HEK293T (cell line): ENCODE results near the gene UBE2L3.

ENCODE experiments used
- BHLHE40 ChIP-seq: fragments of 450-650 bp; IDR thresholded peaks from 2 replicates; pipeline ENCODE4 v1.6.1; 2016; ENCODE audit warnings: mild to moderate bottlenecking, moderate library complexity, borderline replicate concordance
- CTBP1 ChIP-seq: fragments of 450-650 bp; IDR thresholded peaks from 2 replicates; pipeline ENCODE4 v1.6.1; 2016; ENCODE audit warnings: borderline replicate concordance
- ELF4 ChIP-seq: fragments of 450-650 bp; IDR thresholded peaks from 2 replicates; pipeline ENCODE4 v1.6.1; 2017; ENCODE audit warnings: antibody characterized with exemption
- FOXM1 ChIP-seq: fragments of 450-650 bp; IDR thresholded peaks from 2 replicates; pipeline ENCODE4 v1.6.1; 2017; ENCODE audit warnings: mild to moderate bottlenecking, borderline replicate concordance
- HDGF ChIP-seq: fragments of 450-650 bp; IDR thresholded peaks from 2 replicates; pipeline ENCODE4 v1.6.1; 2017; ENCODE audit warnings: antibody characterized with exemption, borderline replicate concordance
- L3MBTL2 ChIP-seq: fragments of 450-650 bp; conservative IDR thresholded peaks from 2 replicates; pipeline ENCODE4 v1.6.1; 2016; ENCODE audit warnings: mild to moderate bottlenecking
- NFRKB ChIP-seq: fragments of 450-650 bp; IDR thresholded peaks from 2 replicates; pipeline ENCODE4 v1.6.1; 2016; ENCODE audit warnings: mild to moderate bottlenecking, moderate library complexity
- SP1 ChIP-seq: fragments of 450-650 bp; IDR thresholded peaks from 2 replicates; pipeline ENCODE4 v1.6.1; 2017
- SUZ12 ChIP-seq: fragments of 450-650 bp; IDR thresholded peaks from 2 replicates; pipeline ENCODE4 v1.6.1; 2016; ENCODE audit warnings: mild to moderate bottlenecking
- TARDBP ChIP-seq: fragments of 450-650 bp; IDR thresholded peaks from 2 replicates; pipeline ENCODE4 v1.6.1; 2016
- ZNF384 ChIP-seq: fragments of 450-650 bp; IDR thresholded peaks from 2 replicates; pipeline ENCODE4 v1.6.1; 2016

DNA sequence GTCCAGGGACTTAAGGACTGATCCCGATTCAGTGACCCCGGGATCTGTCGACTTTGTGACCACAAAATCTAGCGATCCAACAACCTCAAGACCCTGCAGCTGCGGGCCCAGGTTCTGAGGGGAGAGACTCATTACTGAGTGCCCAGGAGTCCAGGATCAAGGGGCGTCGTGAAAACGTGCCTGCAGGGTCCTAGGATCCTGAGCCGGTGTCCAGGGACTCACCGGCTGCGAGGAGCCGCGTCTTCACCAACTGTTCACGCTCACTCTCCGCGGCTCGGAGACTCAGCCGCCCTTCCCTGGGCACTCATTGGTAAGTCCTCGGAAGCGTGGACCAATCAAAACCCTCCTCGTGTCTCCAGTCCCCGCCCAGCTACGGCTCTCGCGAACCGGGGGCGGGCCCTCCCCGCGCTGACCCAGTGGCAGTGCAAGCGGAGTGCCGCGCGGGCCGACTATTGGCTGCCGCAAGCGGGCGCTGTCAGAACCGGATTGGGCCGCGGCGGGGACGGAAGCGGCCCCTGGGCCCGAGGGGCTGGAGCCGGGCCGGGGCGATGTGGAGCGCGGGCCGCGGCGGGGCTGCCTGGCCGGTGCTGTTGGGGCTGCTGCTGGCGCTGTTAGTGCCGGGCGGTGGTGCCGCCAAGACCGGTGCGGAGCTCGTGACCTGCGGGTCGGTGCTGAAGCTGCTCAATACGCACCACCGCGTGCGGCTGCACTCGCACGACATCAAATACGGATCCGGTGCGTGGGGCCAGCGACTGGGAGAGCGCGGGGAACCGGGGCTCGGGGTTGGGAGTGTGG lies 74.5 kb downstream of the UBE2L3 start, which contains the start of gene SDF2L1:
- no peak for TF ChIP-seq FOXM1
- TF ChIP-seq BHLHE40, result no peak
- peak; percentile 96 for TF ChIP-seq L3MBTL2
- no peak for TF ChIP-seq CTBP1
- TF ChIP-seq ZNF384, result no peak
- TF ChIP-seq TARDBP, result no peak
- no peak for TF ChIP-seq NFRKB
- no peak for TF ChIP-seq SUZ12
- TF ChIP-seq HDGF, result 0 out of 2 replicates have a peak, but pooled peaks have one; percentile 42
- TF ChIP-seq SP1, result no peak
- TF ChIP-seq ELF4, result no peak
